HEK293T (cell line): ENCODE measurements around the gene GLIPR1L2.
"Not testable (repeated sequence)": the region's sequence is repeated elsewhere in the genome, so short reads cannot be mapped to it uniquely, and the experiment has no call there.

Experiments used
- ARNT ChIP-seq: fragments of 450-650 bp; IDR thresholded peaks from 2 replicates; pipeline ENCODE4 v1.6.1; 2017; ENCODE audit warnings: mild to moderate bottlenecking
- FOXM1 ChIP-seq: fragments of 450-650 bp; IDR thresholded peaks from 2 replicates; pipeline ENCODE4 v1.6.1; 2017; ENCODE audit warnings: mild to moderate bottlenecking, borderline replicate concordance
- HDGF ChIP-seq: fragments of 450-650 bp; IDR thresholded peaks from 2 replicates; pipeline ENCODE4 v1.6.1; 2017; ENCODE audit warnings: antibody characterized with exemption, borderline replicate concordance
- NFRKB ChIP-seq: fragments of 450-650 bp; IDR thresholded peaks from 2 replicates; pipeline ENCODE4 v1.6.1; 2016; ENCODE audit warnings: mild to moderate bottlenecking, moderate library complexity
- SUZ12 ChIP-seq: fragments of 450-650 bp; IDR thresholded peaks from 2 replicates; pipeline ENCODE4 v1.6.1; 2016; ENCODE audit warnings: mild to moderate bottlenecking
- ZNF384 ChIP-seq: fragments of 450-650 bp; IDR thresholded peaks from 2 replicates; pipeline ENCODE4 v1.6.1; 2016
- TF ChIP-seq, protein P1 (sequence below): fragments of 450-650 bp; IDR thresholded peaks from 2 replicates; pipeline ENCODE4 v1.6.1; 2016

- TF ChIP-seq SUZ12, FOXM1, ZNF384, HDGF, ARNT, NFRKB: not testable (repeated sequence)
- TF ChIP-seq, protein P1, sequence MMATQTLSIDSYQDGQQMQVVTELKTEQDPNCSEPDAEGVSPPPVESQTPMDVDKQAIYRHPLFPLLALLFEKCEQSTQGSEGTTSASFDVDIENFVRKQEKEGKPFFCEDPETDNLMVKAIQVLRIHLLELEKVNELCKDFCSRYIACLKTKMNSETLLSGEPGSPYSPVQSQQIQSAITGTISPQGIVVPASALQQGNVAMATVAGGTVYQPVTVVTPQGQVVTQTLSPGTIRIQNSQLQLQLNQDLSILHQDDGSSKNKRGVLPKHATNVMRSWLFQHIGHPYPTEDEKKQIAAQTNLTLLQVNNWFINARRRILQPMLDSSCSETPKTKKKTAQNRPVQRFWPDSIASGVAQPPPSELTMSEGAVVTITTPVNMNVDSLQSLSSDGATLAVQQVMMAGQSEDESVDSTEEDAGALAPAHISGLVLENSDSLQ: not testable (repeated sequence)
These were observed 51.0 kb downstream of the GLIPR1L2 start for GRCh38 chr12:75441687-75442449.
